Measurements from ENCODE around the gene CCDC24.

CCDC24 gene

DNA sequence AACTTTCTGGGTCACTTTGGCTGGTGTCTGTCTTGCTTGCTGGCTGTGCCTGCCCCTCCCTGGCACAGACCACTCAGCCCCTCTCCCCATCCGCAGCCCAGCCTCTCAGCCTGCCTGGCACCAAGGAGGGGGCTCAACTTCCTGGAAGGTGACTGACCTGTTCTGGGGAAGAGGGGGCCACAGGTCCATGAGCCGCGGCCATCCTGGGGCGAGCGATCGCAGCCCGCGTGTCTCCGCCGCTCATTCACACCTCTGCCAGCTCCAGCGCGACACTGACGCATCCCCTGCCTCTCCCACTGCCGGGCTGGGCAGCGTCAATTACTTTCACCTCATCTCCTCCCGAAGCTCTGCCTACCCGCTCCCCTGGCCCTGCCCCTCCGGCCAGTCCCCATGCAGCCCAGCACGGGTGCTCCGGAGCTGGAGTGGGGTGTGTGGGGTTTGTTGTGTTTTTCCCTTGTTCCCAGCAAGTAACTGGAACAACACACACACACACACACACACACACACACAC is 25.5 kb downstream of the CCDC24 start:
- peak in 1 of 10 donors; percentile 48 for DNase-seq

DNA sequence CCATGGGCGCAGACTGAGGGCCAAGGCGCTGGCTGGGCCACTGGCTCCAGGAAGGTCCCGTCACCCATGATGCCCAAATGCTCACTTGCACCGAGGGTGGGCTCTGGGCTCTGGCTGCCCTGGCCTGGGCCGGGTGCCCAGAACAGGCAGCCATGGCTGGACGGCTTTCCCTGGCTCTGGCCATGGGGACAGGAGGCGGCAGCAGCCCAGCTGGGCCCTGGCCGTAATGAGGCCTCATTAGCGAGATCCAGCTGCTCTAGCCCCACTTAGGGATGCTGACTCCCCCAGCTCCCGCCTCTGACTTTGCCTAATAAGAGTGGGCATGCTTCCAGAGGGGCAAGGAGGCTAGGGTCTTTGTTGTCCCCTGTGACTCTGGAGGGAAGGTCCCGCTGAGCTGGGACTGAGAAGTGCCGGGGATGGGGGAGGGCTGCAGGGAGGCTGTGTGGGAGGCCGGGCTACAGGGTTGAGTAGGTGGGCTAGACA is 28.1 kb downstream of the CCDC24 start:
- DNase-seq = peak in 9 of 10 donors; percentile 46 to 96 (median 70)

More for the DNA sequence above, 25.5 kb downstream of the CCDC24 start:
- intact Hi-C loops (cut with DNase I) = no loop called here

DNA sequence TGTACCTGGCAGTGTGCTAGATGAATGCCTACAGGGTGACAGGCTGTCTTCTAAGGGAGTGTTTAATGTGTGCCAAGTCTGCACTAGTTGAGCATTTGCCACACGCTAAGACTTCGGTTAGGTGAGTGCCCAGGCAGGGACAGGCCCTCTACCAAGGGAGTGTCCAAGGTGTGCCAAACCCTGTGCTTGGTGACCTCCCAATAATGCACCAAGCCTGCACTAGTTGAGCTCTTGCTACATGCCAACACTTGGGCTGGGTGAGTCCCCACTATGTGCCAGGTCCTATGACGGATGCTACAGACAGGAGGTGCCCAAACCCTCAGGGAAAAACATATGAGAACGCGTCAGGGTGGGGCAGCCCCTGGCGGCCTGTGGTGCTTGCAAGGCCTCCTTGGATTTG is 29.1 kb downstream of the CCDC24 start:
- DNase-seq = no peak
- intact Hi-C loops (cut with DNase I) = no loop called here

More for the DNA sequence above, 28.1 kb downstream of the CCDC24 start:
- intact Hi-C loops (cut with DNase I) = no loop called here

DNA sequence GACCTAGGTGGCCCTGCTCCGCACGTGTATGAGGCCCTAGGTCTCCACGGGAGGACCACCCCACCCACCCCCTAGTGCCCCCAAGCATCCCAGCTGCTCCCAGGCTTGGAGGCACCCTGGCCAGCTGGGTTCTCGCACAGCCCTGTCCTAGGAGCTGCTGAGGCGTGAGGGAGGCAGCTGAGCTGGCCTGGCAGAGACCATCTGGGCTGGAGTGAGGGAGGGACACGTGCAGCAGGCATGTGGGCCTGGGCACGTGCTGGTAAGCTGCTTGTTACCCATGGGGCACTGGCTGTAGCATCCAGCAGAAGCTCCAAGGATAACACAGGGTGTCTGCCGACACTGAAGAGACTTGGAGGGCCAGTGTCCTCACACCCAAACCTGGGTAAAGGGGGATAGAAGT is 29.8 kb downstream of the CCDC24 start:
- intact Hi-C loops (cut with DNase I) = no loop called here
- DNase-seq = peak in 2 of 10 donors; percentile 70 to 91

DNA sequence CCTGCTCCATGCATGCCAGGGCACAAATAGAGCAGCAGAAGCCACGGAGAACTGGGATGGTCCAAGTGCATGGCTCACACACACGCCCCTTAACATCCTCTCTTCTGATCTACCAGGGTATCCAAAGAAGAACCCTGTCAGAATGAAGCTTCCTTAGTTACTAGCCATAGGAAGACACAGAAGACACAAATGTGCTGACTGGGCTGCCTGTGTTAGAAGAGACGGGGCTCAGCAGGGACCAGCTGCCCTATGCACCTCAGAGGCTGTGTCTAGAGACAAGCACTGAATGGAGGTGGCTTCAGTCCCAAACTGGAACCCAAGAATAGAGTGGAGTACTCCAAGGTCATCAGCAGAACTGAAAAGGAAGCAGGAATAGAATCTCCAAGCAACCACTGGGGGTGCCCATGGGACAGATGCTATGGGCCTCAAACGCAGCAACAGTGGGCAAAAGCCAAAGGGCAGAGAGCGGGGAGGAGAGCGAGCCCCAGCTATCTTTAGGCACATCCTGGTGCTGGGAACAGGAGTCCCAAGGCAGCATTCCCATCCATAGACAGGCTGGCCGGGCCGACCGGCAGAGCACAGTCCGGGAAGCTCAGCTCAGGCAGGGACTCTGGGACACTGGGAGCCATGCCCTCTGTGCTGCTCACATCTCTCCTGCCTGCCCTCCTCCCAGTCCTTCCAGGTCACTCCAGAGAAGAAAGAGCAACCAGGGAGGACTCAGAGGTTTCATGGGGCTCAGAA is 30.4 kb downstream of the CCDC24 start:
- intact Hi-C loops (cut with DNase I) = no loop called here
- peak in 2 of 10 donors; percentile 19 to 79 for DNase-seq

DNA sequence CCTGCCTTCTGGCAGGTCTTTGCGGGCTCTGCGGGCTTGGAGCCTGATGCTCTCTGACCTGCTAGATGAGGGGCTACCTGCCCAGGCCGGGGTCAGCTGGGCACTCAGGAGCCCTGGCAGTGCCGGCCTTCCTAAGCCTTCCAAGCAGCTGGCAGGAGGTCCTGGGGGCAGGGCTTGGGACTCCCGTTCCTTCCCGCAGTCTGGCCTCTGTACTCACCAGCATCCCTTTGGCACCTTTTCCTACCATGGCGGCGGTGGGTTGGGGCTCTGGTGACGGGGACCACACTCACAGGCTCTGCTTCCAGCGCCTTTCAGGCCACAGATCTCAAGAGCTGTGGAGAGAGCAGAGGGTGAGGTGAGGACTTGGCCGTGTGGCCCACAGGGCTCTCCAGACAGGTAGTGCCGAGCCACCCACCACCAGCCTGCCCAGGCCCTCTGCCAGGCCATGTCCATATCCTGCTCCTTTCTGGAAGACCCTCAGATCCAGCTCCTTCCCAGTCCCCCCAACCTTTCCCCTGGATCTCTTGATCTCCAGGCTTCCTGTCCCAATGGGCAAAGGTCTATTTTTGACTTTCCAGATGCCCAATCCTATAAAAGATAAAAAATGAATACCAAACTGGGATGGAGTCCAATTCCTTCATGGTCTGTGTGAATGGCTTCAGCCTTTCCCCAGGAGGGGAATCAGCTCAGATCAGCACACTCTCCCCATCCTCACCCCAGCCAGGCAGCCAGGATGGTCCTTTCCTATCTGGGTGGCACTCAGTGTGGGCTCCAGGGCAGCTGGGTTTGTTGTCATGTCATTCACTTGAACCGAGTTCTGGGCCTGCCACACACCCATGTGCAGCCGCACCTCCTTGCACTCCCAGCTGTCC is 32.9 kb downstream of the CCDC24 start:
- intact Hi-C loops (cut with DNase I) = no loop called here
- peak in 3 of 10 donors; percentile 57 to 83 (median 81) for DNase-seq

DNA sequence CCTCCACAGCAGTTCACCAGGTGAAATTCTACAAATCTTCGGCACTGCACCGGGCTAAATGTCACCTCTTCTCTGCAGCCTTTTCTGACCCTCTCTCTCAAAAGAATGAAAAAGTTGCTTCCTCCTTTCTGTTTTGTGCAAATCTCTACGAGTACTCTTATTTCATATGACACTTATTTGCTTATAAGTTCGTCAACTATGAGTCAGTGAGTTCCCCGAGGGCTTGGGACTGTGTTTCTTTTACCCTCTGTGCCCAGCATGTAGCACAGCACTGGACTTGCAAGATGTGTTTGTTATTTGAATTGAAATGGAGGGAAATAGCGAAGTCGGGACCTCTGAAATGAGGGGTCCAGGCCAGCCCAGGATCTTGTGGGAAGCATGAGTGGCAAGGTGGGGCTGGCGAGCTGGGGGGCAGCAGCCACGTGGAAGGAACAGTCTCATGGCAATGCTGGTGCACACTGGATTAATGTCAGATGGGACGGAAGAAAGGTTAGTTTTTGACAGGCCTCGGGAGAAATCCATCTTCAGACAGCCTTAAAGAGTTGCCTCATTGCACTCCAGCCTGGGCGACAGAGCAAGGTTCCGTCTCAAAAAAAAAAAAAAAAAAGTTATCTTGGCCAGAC is 33.6 kb downstream of the CCDC24 start:
- DNase-seq = peak in 3 of 10 donors; percentile 18 to 62 (median 43)

DNA sequence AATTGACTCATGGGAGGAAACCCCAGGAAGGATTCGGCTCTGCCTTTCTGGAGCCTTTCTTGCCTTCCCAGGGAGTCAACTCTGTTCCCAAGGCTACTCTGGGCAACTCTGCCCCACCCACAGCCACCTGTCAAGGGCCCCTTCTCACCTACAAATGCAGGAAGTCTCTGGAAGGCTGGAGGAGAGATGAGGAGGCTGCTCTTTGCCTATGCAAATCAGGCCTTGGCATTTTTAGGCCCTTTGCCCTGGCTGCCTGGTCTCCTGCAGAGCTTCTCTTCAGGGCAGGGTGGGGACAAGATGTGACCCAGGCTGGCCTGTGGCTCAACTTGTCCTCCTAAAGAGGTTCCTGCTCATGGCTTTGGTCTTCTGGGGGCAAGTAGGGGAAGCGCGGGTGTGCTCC is 34.4 kb downstream of the CCDC24 start:
- intact Hi-C loops (cut with DNase I) = no loop called here
- DNase-seq = peak in 3 of 10 donors; percentile 9 to 79 (median 47)

More for the DNA sequence above, 33.6 kb downstream of the CCDC24 start:
- intact Hi-C loops (cut with DNase I) = no loop called here

DNA sequence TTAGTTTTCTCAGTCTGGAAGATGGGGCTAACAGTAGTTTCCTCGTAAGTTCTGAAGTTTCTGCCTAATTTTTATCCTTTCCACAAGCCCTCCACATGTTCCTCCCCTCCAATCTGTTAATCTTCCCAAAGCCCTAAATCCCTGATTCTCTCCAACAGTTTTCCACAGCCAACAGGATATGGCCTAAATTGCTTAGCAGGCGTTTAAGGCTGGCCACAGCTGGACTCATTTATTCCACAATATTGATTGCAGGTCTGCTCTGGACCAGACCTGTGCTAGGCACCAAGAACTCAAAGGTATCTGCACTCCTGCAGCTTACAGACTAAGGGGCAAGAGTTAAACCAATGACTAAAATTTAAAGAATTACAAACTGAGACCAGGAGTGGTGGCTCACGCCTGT is 35.9 kb downstream of the CCDC24 start:
- intact Hi-C loops (cut with DNase I) = no loop called here
- DNase-seq = no peak

DNA sequence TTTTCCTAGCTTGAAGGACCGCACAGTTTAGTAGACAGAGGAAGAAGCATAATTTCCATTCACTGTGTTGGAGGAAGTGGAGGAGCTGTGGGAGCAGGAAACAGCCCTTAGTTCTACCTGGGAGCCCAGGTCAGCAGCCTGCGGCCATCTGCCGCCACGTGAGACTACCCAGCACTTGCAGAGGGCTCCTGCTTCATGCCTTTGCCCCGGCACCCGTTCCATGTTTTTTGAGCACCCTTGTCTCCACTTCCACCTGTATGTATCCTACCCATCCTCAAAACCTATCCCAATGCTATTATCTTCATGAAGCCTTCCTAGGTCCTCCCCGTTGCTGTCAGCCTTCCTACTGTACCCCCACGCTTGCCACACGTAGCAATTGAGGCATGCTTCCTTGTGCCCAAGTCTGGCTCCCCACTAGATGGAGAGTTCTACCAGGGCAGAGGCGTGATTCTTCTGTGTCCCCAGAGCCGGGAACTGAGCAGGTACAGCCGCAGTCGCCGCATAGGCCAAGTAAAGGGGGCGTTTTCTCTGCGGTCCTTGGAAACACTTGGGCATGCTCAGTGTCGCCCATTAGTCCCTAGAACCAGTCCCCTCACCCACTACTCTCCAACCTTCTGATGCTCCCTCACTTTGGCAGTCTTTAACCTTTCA is 38.0 kb downstream of the CCDC24 start:
- peak in 3 of 10 donors; percentile 46 to 88 (median 70) for DNase-seq
- intact Hi-C loops (cut with DNase I) = no loop called here

DNA sequence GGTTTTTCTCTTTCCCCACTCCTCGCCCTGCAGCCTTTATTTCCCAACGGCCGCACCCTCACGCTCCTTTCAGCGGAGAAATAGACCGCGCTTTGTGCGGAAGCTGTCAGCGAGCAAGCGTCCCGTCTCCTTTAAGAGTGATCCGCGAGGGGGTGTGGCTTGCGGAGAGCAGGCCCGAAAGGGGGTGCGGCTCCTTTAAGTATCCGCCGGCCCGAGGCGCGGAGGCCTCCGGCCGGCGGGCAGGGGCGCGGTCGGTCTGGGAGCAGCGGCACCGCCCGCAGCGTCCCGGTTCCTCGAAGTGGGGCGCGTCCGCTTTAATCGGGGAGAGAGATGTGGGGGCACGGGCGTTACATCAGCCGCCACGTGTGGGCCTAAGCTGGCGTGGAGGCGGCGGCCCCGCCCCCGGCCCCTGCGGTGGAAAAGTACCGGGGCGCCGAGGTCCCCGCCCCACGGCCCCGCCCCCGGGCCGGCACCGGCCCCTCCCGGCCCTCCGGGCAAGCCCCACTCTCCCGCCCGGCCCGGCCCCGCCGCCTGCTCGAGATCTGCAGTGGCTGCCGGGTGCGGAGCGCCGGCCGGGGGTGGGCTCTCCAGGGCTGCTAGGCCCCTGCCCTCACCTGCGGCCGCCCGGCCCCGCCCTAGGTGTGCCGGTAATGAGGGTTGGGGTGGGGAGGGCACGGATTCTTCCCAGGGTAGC is 38.7 kb downstream of the CCDC24 start:
- intact Hi-C loops (cut with DNase I) = loop anchor here (10.0 kb wide), 1 partner anchor 85 kb away; the partner anchor contains the start of gene IPO13
- peak; percentile 74 to 98 (median 86) for DNase-seq

DNA sequence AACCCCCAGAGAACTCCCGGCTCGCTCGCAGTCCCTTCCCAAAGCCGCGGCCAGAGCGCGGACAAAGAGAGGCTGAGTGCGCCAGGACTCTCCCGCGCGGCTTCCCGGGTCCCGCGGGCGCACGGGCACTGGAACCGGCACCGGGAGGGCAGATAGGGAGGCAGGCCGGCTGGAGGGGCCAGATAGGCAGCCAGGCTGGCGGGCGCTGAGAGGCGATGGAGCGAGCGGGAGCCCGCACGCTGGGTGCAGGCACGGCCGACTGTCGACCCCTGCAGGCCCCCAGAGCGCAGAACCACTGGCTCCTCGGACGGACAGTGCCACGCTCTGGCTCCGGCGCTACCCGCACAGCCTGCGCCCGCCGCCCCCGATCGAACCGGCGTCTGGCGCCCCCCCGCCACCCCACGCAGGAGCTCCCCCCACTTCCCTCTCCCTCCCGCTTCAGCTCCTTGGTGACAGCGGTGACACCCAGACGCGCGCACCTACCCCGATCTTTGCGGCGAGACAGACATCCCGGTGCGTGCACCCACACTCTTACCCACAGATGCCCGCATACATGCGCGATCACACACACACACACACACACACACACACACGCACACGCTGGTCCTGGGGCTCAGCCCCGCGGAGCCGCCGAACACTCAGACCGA is 39.3 kb downstream of the CCDC24 start:
- DNase-seq = peak; percentile 61 to 95 (median 74)
- intact Hi-C loops (cut with DNase I) = loop anchor here (10.0 kb wide), 1 partner anchor 86 kb away; the partner anchor contains the start of gene IPO13

DNA sequence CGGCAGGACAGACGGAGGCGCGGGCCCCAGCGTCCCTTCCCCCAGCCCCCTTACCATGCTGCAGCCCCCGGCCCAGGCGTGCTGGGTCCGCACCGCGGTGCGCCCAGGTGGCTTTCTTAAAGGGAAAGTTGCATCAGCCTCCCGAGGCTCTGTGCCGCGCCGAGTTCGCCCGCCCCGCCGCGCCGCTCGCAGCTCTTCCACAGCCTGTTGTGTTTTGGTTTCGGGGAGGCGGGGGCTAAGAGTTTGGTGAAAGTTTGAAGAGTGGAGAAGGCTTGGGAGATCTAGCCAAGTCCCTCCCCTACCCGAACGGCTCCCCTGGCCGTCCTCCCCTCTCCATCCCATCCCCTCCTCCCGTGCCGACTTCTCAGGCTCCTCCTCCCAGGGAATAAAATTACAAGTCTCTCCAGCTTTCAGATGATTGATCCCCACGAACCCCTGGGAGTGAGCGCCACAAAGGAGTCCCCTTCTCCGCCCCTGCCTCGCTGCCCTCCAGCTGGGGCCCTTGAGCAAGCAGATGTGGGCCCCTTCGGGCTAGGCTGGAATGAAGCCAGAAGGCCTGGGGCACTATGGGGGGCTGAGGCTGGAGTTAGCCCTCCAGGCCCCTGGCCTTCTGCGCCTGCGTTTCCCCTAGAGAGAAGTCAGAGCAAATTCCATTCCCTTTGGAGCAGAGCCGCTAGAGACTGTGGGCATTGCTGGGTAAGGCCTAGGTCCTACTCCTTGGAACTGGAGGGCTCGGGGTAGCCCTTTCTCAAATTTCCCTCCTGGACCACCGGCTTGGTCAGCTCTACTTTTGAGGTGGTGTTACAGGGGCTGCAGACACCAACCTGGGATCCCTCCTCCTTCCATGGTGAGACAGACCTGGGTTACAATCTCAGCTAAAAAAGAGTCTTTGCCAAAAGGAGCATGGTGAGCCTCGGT is 40.1 kb downstream of the CCDC24 start, which contains the start of gene SLC6A9:
SLC6A9 (minus strand) TSS at position 211 of the 918 bp plus-strand sequence. CDS start 7,185 bp downstream, outside the sequence.
- peak in 4 of 10 donors; percentile 27 to 89 (median 58) for DNase-seq
- intact Hi-C loops (cut with DNase I) = loop anchor here (10.0 kb wide), 1 partner anchor 87 kb away; the partner anchor contains the start of gene IPO13

DNA sequence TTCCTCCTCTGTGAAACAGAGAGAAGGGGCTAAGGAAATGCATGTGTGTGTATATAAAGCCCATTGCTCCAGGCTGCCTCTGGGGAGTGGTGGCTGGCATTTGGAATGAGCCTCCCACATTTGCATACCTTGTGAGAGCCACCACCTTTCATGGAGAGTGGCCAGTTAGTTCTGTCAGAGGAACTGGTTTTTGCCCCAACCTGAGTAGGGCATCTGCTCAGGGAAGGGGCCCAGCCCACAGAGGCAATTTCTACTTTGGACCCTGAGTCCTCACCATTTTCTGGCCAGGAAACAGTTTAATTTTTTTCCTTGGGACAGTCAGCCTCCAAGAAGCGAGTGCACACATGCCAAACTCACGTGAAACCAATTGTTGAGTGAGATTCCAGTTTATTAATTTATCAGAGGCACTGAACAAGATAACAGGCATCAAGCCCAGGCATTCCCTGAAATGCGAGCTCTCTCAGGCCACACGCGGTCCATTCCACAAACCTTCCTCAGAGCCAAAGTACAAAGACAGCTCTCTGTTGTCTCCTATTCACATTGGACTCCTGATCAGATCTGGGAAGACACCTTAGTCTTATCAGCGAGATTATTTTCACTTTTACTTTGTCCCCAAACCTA is 40.9 kb downstream of the CCDC24 start:
- DNase-seq = no peak
- intact Hi-C loops (cut with DNase I) = loop anchor here (10.0 kb wide), 1 partner anchor 87 kb away; the partner anchor contains the start of gene IPO13

DNA sequence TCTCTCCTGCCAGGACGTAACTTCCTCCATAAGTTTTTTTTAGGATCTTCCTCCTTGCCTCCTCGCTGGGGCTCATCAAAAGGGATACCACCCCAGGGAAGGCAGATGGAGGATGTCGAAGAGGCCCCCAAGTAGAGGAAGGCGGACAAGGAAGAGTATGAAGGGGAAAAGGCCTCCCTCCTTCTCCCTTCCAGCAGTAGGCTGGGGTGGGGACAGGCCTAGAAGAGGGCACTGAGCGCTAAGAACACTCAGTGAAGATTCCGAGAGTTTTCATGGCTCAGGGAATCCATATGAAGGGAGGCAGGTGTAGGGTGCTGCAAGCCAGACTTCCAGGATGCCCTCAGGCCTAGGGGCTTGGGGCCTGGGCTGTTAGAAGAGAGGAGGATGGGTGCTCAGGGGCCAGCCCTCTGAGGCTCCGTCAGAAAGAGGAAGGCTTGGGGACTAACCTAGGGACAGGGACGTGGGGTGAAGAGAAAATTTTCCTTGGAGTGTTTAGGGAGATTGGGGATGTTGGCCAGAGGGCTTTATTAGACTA is 41.7 kb downstream of the CCDC24 start:
- intact Hi-C loops (cut with DNase I) = loop anchor here (10.0 kb wide), 1 partner anchor 88 kb away; the partner anchor contains the start of gene IPO13
- DNase-seq = peak in 1 of 10 donors; percentile 57

DNA sequence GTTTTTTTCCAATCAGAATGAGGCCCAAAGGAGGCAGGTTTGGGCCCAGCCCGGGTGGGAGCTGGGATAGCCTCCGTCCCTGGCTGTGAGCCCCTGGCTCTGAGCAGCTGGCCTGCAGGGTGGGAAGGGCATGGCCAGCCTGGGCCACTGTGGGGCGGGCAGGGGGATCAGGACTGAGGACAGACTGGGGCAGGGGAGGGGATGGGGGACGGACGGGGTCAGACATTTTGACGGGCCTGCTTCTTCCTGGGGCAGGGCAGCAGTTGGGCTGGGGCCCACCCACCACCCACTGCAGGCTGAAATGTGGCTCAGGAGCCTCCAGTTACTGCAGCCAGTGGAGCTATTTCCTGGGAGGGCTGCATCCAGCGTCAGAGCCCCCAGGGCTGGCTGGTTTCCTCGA is 42.4 kb downstream of the CCDC24 start:
- DNase-seq = peak in 2 of 10 donors; percentile 65 to 66
- intact Hi-C loops (cut with DNase I) = loop anchor here (10.0 kb wide), 1 partner anchor 89 kb away; the partner anchor contains the start of gene IPO13
